T-helper 2 cell (primary cell): ENCODE measurements around the gene TMEM222.

Experiments
- DNase-seq, 5 experiments: peaks; one replicate each; pipeline versions ENCODE4 v3.0.0 to v3.0.0-alpha.2; 2012 to 2022

The TMEM222 gene

DNA sequence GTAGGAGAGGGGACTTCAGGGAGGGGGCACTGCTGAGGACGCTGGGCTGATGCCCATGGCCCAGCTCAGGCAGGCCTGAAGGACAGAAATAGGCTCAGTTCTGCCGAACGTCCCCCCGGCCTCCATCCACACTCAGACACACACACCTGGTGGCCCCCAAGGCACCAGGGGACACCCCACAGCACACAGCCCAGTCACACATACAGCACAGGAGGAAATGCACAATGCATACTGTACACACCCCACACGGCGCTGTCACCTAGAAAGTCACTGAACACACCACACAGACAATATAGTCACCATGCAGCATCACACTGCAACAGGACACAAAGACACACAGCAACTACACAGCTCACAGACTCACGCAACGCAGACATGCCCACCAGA, 20.4 kb downstream of the TMEM222 start:
- DNase-seq: peak in 1 of 5 experiments; percentile 81

DNA sequence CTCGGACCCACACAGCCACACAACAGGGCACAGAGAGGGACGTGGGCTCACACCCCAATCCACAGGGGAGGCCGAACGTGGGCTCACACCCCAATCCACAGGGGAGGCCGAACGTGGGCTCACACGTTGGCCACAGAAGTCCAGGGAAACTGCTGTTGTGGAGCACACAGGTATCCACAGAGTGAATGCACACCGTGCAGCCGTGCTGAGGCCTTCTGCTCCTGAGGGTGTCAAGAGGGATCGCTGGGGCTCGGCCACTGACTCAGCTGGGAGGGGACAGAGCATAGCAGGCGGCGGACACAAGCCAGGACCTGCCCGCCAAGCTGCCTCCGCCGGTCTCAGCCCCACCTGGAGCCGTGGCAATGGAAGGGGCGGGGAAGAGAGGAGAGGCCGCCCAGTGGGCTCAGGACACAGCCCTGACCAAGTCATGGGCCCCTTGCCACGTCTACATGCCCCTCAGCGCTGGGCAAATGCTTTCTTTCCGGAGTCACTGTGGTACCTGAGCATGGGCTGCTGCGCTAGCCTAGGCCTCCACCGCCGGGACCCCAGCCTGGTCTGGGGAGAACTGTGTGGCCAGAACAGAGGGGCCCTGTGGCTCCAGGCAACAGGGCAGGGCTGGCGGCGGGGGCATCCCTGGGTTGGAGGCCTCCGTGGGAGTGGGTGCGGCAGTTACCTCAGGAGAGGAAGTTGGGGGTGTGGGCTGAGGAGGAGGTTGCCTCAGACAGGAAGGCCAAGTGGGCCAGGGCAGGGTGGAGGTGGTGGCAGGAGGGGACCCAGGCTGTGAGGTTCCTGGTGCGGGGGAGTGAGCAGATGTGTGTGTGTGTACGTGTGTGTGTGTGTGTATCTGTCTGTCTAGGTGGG, 21.0 kb downstream of the TMEM222 start:
- peak; percentile 43 to 94 (median 73) for DNase-seq

DNA sequence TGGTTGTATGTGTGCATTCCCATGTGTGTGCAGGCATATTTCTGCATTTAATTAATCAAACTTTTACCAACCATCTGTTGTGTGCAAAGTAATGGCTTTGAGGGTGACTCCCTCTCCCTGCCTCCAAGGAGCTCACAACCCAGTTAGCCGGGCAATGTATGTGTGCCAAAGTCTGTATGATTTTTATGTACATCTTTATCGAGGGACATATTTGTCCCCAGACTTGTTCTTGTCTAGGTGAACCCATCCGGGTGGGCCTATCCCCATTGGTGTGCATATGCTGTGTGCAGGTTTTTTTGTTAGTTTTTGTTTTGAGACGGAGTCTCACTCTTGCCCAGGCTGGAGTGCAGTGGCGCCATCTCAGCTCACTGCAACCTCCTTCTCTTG, 21.7 kb downstream of the TMEM222 start:
- DNase-seq: no peak

GRCh38 chr1:27345272-27345671, 23.3 kb downstream of the TMEM222 start:
- DNase-seq: no peak

DNA sequence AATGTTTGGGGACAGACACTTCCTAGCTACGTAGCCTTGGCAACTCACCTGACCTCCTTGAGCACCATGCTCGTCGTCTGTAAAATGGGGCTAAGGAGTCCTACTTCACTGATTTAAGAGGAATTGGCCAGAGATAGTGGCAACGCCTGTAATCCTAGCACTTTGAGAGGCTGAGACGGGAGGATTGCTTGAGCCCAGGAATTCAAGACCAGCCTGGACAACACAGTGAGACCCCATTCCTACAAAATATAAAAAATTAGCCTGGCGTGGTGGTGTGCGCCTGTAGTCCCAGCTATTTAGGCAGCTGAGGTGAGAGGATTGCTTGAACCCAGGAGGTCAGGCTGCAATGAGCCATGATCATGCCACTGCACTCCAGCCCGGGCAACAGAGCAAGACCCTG, 24.4 kb downstream of the TMEM222 start:
- DNase-seq: no peak

GRCh38 chr1:27346991-27347624, 25.1 kb downstream of the TMEM222 start:
- DNase-seq: no peak

GRCh38 chr1:27348861-27349783, 27.2 kb downstream of the TMEM222 start:
- DNase-seq: peak in 1 of 5 experiments; percentile 43

- peak in 1 of 5 experiments; percentile 49 for DNase-seq
Observed at GRCh38 chr1:27349784-27350662, 28.1 kb downstream of the TMEM222 start.

DNA sequence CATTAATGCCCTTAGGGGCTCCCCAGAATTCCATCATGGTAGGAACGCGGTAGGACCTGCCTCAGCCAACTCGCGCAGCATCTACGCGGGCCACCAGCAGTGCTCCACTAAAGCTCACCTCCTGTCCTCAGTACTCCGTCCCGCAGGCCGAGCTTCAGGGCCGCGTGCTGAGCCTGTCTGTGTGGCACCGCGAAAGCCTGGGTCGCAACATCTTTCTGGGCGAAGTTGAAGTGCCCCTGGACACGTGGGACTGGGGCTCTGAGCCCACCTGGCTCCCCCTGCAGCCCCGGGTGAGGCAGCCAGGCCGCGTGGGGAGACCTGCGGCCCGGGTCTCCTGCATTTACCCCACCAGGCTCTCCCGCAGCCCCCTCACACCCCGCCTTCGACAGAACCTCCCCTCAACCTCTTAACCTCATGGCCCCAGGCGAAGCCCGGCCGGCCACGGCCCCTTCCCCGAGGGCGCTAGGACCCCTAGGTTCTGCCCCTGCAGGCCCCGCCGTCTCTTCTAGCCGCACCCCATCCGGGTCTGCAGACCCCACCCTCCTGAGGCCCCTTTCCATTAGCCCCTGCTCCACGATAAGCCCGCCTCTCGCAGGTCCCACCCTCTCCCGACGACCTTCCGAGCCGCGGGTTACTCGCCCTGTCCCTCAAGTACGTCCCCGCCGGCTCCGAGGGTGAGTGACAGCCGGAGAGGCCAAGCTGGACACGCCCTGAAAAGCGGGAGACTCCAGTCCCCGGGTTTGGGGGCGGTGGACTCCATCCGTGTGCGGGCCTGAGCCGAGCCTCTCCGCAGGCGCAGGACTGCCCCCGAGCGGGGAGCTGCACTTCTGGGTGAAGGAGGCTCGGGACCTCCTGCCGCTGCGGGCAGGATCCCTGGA, 28.9 kb downstream of the TMEM222 start:
- no peak for DNase-seq

DNA sequence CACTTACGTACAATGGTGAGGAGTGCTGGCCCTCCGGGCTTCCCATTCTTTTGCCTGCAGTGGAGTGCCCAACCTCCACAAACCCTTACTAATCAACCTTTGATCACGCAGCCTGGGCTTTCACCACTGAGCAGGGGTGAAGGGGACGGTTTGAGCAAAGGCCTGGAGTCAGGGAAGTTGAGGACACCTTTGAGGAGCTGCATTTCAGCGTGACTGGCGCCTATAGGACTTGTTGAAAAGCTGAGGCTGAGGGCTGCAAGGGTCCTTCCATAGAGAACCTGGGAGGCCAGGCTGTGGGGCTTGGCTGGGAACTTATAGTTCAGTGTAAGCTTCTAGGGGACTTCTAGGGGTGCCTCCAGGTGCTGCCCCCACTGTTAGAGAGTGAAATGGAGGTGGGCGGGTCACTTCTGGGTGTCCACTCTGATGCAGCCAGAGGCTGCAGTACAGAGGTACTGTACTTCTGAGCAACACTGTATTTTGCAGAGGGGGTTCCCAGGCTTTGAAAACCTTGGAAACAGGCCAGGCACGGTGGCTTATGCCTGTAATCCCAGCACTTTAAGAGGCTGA, 29.7 kb downstream of the TMEM222 start:
- DNase-seq: no peak

DNA sequence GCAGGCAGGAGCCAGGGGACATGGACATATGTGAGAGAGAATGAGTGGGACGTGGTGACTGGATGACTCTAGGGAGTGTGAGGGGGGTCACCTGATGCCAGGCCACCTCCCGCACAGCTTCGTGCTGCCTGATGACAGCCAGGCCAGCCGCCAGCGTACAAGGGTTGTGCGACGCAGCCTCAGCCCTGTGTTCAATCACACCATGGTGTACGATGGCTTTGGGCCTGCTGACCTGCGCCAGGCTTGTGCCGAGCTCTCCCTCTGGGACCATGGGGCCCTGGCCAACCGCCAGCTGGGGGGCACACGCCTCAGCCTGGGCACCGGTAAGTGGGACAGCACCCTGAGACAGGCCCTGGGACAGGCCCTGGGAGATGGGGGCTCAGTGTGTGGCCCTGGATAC, 31.2 kb downstream of the TMEM222 start:
- DNase-seq: no peak

DNA sequence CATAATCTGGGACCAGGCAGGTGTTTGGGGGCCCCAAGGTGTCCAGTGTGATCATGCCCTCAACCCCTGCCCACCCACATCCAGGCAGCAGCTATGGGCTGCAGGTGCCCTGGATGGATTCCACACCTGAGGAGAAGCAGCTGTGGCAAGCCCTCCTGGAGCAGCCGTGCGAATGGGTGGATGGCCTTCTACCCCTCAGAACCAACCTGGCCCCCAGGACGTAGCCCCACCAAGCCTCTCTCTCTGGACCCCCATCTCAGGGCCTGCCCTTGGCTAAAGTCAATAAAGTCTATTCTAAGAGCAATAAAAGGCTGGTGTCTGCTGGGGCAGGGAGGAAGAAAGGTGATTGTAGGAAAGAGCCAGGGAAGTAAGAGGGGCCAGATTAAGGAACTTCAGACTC, 31.7 kb downstream of the TMEM222 start:
- no peak for DNase-seq

DNA sequence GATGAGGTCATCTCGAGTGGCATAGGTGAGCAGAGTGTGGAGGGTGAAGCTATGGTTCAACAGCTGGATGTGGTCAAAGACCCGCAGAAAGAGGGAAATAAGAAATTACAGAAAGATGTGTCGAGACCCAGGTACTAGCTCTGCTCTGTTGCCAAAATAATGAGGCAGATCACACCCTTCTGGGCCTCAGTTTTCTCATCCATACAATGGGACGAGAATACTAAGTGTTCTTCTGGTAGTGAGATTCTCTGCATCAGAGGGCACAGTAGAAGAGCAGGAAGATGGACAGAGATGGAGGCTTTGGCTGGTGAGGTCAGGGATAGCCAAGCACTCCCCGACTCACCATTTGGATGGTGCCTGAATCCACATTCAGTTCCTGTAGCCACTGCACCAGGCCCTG, 33.7 kb downstream of the TMEM222 start:
- DNase-seq: no peak

- DNase-seq: no peak
Observed at GRCh38 chr1:27356277-27356618, 34.3 kb downstream of the TMEM222 start.

- DNase-seq: peak in 3 of 5 experiments; percentile 38 to 55 (median 51)
Observed at GRCh38 chr1:27356619-27357280, 34.8 kb downstream of the TMEM222 start.

- DNase-seq: peak; percentile 53 to 88 (median 75)
Observed at GRCh38 chr1:27357281-27358037, 35.5 kb downstream of the TMEM222 start.

GRCh38 chr1:27358038-27358927, 36.3 kb downstream of the TMEM222 start:
- no peak for DNase-seq

GRCh38 chr1:27358928-27359313, 37.0 kb downstream of the TMEM222 start:
- no peak for DNase-seq

DNA sequence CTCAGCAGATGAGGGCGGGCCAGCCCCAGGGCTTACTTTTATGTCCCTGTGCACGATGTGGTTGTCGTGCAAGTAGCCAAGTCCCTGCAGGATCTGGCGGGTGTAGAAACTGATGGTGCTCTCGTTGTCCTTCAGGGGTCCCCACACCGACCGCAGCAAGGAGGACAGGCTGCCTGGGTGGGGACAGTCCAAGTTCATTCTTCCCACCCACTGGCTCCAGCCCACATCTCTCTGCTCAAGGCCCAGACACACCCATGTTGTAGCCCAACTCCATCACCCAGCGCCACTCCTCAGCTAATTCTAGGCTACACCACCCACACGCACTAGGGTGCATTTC, 37.8 kb downstream of the TMEM222 start:
- no peak for DNase-seq
